Epithelial cell of prostate (primary cell): ENCODE measurements around the gene ABLIM2.

Experiments used
- DNase-seq: peaks from one replicate; pipeline ENCODE4 v3.0.0-alpha.2; 2011; ENCODE audit warnings: low read depth, low spot score
- H3K27ac ChIP-seq: fragments of 450-650 bp; 2 replicates; pipeline ENCODE4 v1.5.1; 2017; ENCODE audit warnings: mild to moderate bottlenecking

ABLIM2 gene

GRCh38 chr4:8177552-8177951, 18.9 kb upstream of the ABLIM2 start:
- no peak for DNase-seq
- no peak overlapping the region for H3K27ac ChIP-seq

- DNase-seq: no peak
- no peak overlapping the region for H3K27ac ChIP-seq
Observed at GRCh38 chr4:8176547-8177399, 18.2 kb upstream of the ABLIM2 start.

- H3K27ac ChIP-seq: no peak overlapping the region
- DNase-seq: no peak
Observed at GRCh38 chr4:8175686-8176085, 17.1 kb upstream of the ABLIM2 start.

- no peak for DNase-seq
- no peak overlapping the region for H3K27ac ChIP-seq
Observed at GRCh38 chr4:8174970-8175369, 16.4 kb upstream of the ABLIM2 start.

- DNase-seq: no peak
- H3K27ac ChIP-seq: no peak overlapping the region
Observed at GRCh38 chr4:8173492-8174242, 15.1 kb upstream of the ABLIM2 start.

GRCh38 chr4:8171984-8172924, 13.6 kb upstream of the ABLIM2 start:
- DNase-seq: no peak

GRCh38 chr4:8171266-8171665, 12.7 kb upstream of the ABLIM2 start:
- DNase-seq: no peak
- H3K27ac ChIP-seq: no peak overlapping the region

More at GRCh38 chr4:8171984-8172924, 13.6 kb upstream of the ABLIM2 start:
- H3K27ac ChIP-seq: no peak overlapping the region

- no peak overlapping the region for H3K27ac ChIP-seq
- no peak for DNase-seq
Observed at GRCh38 chr4:8170341-8170740, 11.7 kb upstream of the ABLIM2 start.

- H3K27ac ChIP-seq: no peak overlapping the region
- no peak for DNase-seq
Observed at GRCh38 chr4:8169763-8170162, 11.2 kb upstream of the ABLIM2 start.

GRCh38 chr4:8168832-8169598, 10.4 kb upstream of the ABLIM2 start:
- H3K27ac ChIP-seq: no peak overlapping the region

GRCh38 chr4:8168232-8168631, 9.6 kb upstream of the ABLIM2 start:
- no peak overlapping the region for H3K27ac ChIP-seq
- DNase-seq: no peak

More at GRCh38 chr4:8168832-8169598, 10.4 kb upstream of the ABLIM2 start:
- no peak for DNase-seq

GRCh38 chr4:8167815-8168214, 9.2 kb upstream of the ABLIM2 start:
- H3K27ac ChIP-seq: no peak overlapping the region
- no peak for DNase-seq

- no peak overlapping the region for H3K27ac ChIP-seq
- no peak for DNase-seq
Observed at GRCh38 chr4:8167291-8167690, 8.7 kb upstream of the ABLIM2 start.

- DNase-seq: no peak
- no peak overlapping the region for H3K27ac ChIP-seq
Observed at GRCh38 chr4:8165374-8165896, 6.8 kb upstream of the ABLIM2 start.

GRCh38 chr4:8164687-8165086, 6.1 kb upstream of the ABLIM2 start:
- H3K27ac ChIP-seq: no peak overlapping the region
- DNase-seq: no peak

- no peak for DNase-seq
- H3K27ac ChIP-seq: no peak overlapping the region
Observed at GRCh38 chr4:8164194-8164565, 5.6 kb upstream of the ABLIM2 start.

- no peak overlapping the region for H3K27ac ChIP-seq
- DNase-seq: no peak
Observed at GRCh38 chr4:8163436-8164193, 5.0 kb upstream of the ABLIM2 start.

- H3K27ac ChIP-seq: no peak overlapping the region
- no peak for DNase-seq
Observed at GRCh38 chr4:8163026-8163425, 4.4 kb upstream of the ABLIM2 start.

- no peak for DNase-seq
- no peak overlapping the region for H3K27ac ChIP-seq
Observed at GRCh38 chr4:8162625-8163024, 4.0 kb upstream of the ABLIM2 start.
